ENCODE data around the gene TIRAP. TPM values are rescaled to one million over a fixed set of nuclear protein-coding genes. Genes with fewer than 3 reads are reported as not detected.

The TIRAP gene
- total RNA-seq, 1 experiment from 2014 or later = 5.6 TPM

DNA sequence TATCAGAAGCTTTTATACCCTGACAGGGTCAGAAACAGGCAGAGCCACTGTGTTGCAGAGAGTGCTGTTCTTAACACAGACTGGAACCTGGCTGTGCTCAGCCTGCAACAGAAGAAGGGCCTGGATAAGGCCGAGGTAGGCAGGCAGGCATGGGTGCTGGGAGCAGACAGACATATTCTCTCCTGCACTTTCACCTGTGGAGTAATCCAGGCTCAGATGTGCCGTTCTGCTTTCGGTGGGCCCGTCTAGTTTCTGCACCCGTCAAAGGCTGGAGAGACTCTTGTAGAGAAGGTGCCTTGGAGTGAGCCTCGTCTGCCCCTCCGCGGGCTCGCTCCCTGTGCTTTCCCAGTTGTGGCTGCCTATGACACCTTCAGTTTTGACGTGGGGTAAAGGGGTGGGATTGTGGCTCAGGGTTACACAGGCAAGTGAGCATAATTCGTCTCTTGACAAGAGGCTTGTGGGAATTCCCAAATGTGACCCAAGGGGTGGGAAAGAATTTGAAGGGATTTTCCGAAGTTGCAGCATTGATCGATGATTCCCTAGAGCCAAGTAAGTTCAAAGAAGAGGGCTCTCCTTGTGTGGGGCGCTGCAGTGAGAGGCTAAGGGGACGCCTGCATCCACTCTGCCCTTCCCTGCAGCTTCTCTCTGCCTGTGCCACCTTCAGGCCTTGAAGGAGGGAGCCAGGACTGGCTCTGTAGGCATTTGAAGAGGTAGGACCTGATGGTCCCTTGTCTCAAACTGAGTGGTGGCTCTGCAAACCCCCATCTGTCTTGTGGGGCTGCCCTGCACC, 56.4 kb downstream of the TIRAP start:
- H3K27me3 Mint-ChIP-seq (ENCODE audit: low read depth) = no peaks in the 10 kb centered on the region
- TF ChIP-seq FOXK1 (CRISPR knock-in tag; IDR thresholded peaks at IDR 0.05) (no peak), ESRRA (CRISPR knock-in tag; IDR thresholded peaks at IDR 0.05; ENCODE audit: borderline replicate concordance) (no peak), ATF3 (CRISPR knock-in tag; conservative IDR thresholded peaks at IDR 0.05) (no peak), KAT7 (CRISPR knock-in tag; IDR thresholded peaks at IDR 0.05; ENCODE audit: borderline replicate concordance) (no peak), CREM (CRISPR knock-in tag; IDR thresholded peaks at IDR 0.05) (no peak), SMAD3 (CRISPR knock-in tag; IDR thresholded peaks at IDR 0.05; ENCODE audit: borderline replicate concordance) (no peak), JAZF1 (CRISPR knock-in tag; IDR thresholded peaks at IDR 0.05) (no peak), ARID4B (CRISPR knock-in tag; IDR thresholded peaks at IDR 0.05; ENCODE audit: borderline replicate concordance) (no peak), TP53 (CRISPR knock-in tag; IDR thresholded peaks at IDR 0.05) (no peak), FOXP1 (CRISPR knock-in tag; IDR thresholded peaks at IDR 0.05; ENCODE audit: borderline replicate concordance) (no peak), ZNF423 (CRISPR knock-in tag; IDR thresholded peaks at IDR 0.05) (no peak), ZSCAN18 (CRISPR knock-in tag; IDR thresholded peaks at IDR 0.05) (no peak), NFATC4 (CRISPR knock-in tag; IDR thresholded peaks at IDR 0.05) (no peak), GRHL2 (CRISPR knock-in tag; IDR thresholded peaks at IDR 0.05; ENCODE audit: insufficient replicate concordance, severe bottlenecking) (no peak), GTF2I (CRISPR knock-in tag; conservative IDR thresholded peaks at IDR 0.05) (no peak)
- TF ChIP-seq, protein P1, sequence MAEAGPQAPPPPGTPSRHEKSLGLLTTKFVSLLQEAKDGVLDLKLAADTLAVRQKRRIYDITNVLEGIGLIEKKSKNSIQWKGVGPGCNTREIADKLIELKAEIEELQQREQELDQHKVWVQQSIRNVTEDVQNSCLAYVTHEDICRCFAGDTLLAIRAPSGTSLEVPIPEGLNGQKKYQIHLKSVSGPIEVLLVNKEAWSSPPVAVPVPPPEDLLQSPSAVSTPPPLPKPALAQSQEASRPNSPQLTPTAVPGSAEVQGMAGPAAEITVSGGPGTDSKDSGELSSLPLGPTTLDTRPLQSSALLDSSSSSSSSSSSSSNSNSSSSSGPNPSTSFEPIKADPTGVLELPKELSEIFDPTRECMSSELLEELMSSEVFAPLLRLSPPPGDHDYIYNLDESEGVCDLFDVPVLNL (CRISPR knock-in tag; IDR thresholded peaks at IDR 0.05; ENCODE audit: borderline replicate concordance, low read depth) = no peak
- TF ChIP-seq, protein P2, sequence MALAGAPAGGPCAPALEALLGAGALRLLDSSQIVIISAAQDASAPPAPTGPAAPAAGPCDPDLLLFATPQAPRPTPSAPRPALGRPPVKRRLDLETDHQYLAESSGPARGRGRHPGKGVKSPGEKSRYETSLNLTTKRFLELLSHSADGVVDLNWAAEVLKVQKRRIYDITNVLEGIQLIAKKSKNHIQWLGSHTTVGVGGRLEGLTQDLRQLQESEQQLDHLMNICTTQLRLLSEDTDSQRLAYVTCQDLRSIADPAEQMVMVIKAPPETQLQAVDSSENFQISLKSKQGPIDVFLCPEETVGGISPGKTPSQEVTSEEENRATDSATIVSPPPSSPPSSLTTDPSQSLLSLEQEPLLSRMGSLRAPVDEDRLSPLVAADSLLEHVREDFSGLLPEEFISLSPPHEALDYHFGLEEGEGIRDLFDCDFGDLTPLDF (CRISPR knock-in tag; IDR thresholded peaks at IDR 0.05) = no peak
- TF ChIP-seq, protein P3, sequence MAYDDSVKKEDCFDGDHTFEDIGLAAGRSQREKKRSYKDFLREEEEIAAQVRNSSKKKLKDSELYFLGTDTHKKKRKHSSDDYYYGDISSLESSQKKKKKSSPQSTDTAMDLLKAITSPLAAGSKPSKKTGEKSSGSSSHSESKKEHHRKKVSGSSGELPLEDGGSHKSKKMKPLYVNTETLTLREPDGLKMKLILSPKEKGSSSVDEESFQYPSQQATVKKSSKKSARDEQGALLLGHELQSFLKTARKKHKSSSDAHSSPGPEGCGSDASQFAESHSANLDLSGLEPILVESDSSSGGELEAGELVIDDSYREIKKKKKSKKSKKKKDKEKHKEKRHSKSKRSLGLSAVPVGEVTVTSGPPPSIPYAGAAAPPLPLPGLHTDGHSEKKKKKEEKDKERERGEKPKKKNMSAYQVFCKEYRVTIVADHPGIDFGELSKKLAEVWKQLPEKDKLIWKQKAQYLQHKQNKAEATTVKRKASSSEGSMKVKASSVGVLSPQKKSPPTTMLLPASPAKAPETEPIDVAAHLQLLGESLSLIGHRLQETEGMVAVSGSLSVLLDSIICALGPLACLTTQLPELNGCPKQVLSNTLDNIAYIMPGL (CRISPR knock-in tag; IDR thresholded peaks at IDR 0.05) = no peak
- ChIA-PET POLR2A (no interaction called here), CTCF (interaction anchor here (0.9 to 1.0 kb wide), 2 partner anchors 14 to 141 kb away, joined by 3 to 4 read pairs; no protein-coding TSS in a partner anchor)
- H3K4me3 Mint-ChIP-seq = no peak overlapping the region
- DNase-seq (ENCODE audit: low spot score) = no peak
- no peak for ATAC-seq
- H3K27ac Mint-ChIP-seq = no peak overlapping the region; the same call in 1 of the 2 replicates
- no peaks in the 10 kb centered on the region for H3K9me3 Mint-ChIP-seq
- H3K4me1 Mint-ChIP-seq = peaks cover 21% of the 10 kb centered on the region
- H3K36me3 Mint-ChIP-seq = peaks cover 18% of the 10 kb centered on the region

Data from WTC11 (cell line).